Small intestine (tissue), 7 donors: ENCODE results near the gene GABRQ. TPM values are rescaled to one million over a fixed set of nuclear protein-coding genes. Genes with fewer than 3 reads are reported as not detected.

Experiments used
- DNase-seq, 2 donors: peaks; one replicate each; pipeline versions ENCODE4 v3.0.0 to v3.0.0-alpha.2; 2013
- FAIRE-seq: peaks from 2 replicates; lab custom pipeline; 2012; peaks lifted over from hg19 to GRCh38; lab: Jason Lieb, UNC
- H3K27ac ChIP-seq, 3 donors: one replicate each; pipeline ENCODE4 v1.5.1; 2013; ENCODE audit warnings: low read length in 2 of 3, mild to moderate bottlenecking in 2 of 3, control low read depth in 1 of 3, inconsistent platforms in 1 of 3, low read depth in 1 of 3, moderate library complexity in 1 of 3
- H3K27me3 ChIP-seq, 3 donors: one replicate each; pipeline ENCODE4 v1.6.1; 2013; ENCODE audit warnings: low read length in 3 of 3, inconsistent platforms in 1 of 3; ENCODE audit not compliant: control insufficient read depth in 3 of 3, insufficient read depth in 3 of 3
- H3K36me3 ChIP-seq, 3 donors: one replicate each; pipeline ENCODE4 v1.6.1; 2013; ENCODE audit warnings: low read length in 3 of 3, inconsistent platforms in 1 of 3, low read depth in 1 of 3, mild to moderate bottlenecking in 1 of 3, moderate library complexity in 1 of 3; ENCODE audit not compliant: control insufficient read depth in 3 of 3, insufficient read depth in 2 of 3
- H3K4me1 ChIP-seq, 3 donors: one replicate each; pipeline ENCODE4 v1.6.1; 2013; ENCODE audit warnings: low read length in 2 of 3, inconsistent platforms in 1 of 3, low read depth in 1 of 3, mild to moderate bottlenecking in 1 of 3, moderate library complexity in 1 of 3; ENCODE audit not compliant: control insufficient read depth in 3 of 3, insufficient read depth in 2 of 3
- H3K4me3 ChIP-seq, 3 donors: one replicate each; pipeline ENCODE4 v1.5.1; 2013; ENCODE audit warnings: low read length in 3 of 3, control low read depth in 1 of 3, inconsistent platforms in 1 of 3, low read depth in 1 of 3, mild to moderate bottlenecking in 1 of 3, moderate library complexity in 1 of 3
- H3K9me3 ChIP-seq, 2 donors: one replicate each; pipeline ENCODE4 v1.6.1; 2013; ENCODE audit warnings: low read depth in 1 of 2, low read length in 1 of 2; ENCODE audit not compliant: control insufficient read depth in 2 of 2, insufficient read depth in 1 of 2
- WGBS, 3 donors: extraction: QIAGEN DNeasy Blood & Tissue Kit; methylation state at CpG; one replicate each; pipeline ENCODE4 v1.1.7; 2013; 5-methylcytosine and 5-hydroxymethylcytosine counted together
- polyA plus RNA-seq, 4 donors: library from polyadenylated mRNA; stranded (reverse) in 3 of 4; unstranded in 1 of 4; fragments of 200-250 nt in 3 of 4; fragments of 120-200 nt in 1 of 4; gene quantifications; one replicate each; pipeline versions ENCODE4 v1.2.1 to v1.2.3, GENCODE V29; 2013
- donor health status: healthy with polysubstance abuse.
- donor health status: control.
- donor health status: control.
- donor health status: Bipolar disorder and iron deficiency.
- donor health status: healthy.

The GABRQ gene
- polyA plus RNA-seq, 4 donors, result 0.09 to 1.1 TPM; not detected in 2

GRCh38 chrX:152635941-152636340 lies 1.8 kb upstream of the GABRQ start:
- DNase-seq (peak; percentile 22 to 41), FAIRE-seq (no peak)
- H3K9me3 ChIP-seq, result no peaks in the 10 kb centered on the region
- H3K4me1 ChIP-seq, result no peaks in the 10 kb centered on the region
- no peaks in the 10 kb centered on the region for H3K36me3 ChIP-seq
- H3K4me3 ChIP-seq, result no peak overlapping the region
- peaks cover 0 to 23% (median 5%) of the 10 kb centered on the region in 3 donors for H3K27me3 ChIP-seq
- no peak overlapping the region for H3K27ac ChIP-seq
- WGBS, 3 donors, result 5 to 12% (median 9%) methylated on average over 7 of the region's 7 CpGs

- H3K36me3 ChIP-seq, result no peaks in the 10 kb centered on the region
- no peak for DNase-seq
- no peak overlapping the region for H3K27ac ChIP-seq
- 7 to 44% (median 13%) methylated on average over 14 to 23 of the region's 23 CpGs for WGBS, 3 donors
- H3K4me1 ChIP-seq, result no peaks in the 10 kb centered on the region
- no peak for FAIRE-seq
- no peak overlapping the region for H3K4me3 ChIP-seq
- no peaks in the 10 kb centered on the region for H3K9me3 ChIP-seq
- H3K27me3 ChIP-seq, result peaks cover 0 to 23% (median 5%) of the 10 kb centered on the region in 3 donors
These were observed 779 bp downstream of the GABRQ start for GRCh38 chrX:152638443-152638904.

GRCh38 chrX:152639426-152639825 lies 1.7 kb downstream of the GABRQ start:
- Histone ChIP-seq H3K9me3 (no peaks in the 10 kb centered on the region), H3K27me3 (peaks cover 0 to 23% (median 5%) of the 10 kb centered on the region in 3 donors), H3K27ac (no peak overlapping the region), H3K4me1 (no peaks in the 10 kb centered on the region), H3K36me3 (no peaks in the 10 kb centered on the region), H3K4me3 (no peak overlapping the region)
- FAIRE-seq (no peak), DNase-seq (no peak)
- WGBS, 3 donors, result 70 to 80% (median 77%) methylated on average over 7 of the region's 7 CpGs

GRCh38 chrX:152640034-152640818 lies 2.5 kb downstream of the GABRQ start:
- DNase-seq, result no peak
- WGBS, 3 donors, result 70 to 78% (median 75%) methylated on average over 15 to 18 of the region's 18 CpGs
- H3K4me1 ChIP-seq, result no peaks in the 10 kb centered on the region
- H3K4me3 ChIP-seq, result no peak overlapping the region
- no peak overlapping the region for H3K27ac ChIP-seq
- no peaks in the 10 kb centered on the region for H3K36me3 ChIP-seq
- no peaks in the 10 kb centered on the region for H3K9me3 ChIP-seq
- FAIRE-seq, result no peak
- H3K27me3 ChIP-seq, result peaks cover 0 to 23% (median 5%) of the 10 kb centered on the region in 3 donors

- WGBS, 3 donors, result 46 to 62% (median 50%) methylated on average over 10 of the region's 10 CpGs
- Histone ChIP-seq H3K4me3 (no peak overlapping the region), H3K36me3 (no peaks in the 10 kb centered on the region), H3K27ac (no peak overlapping the region), H3K9me3 (no peaks in the 10 kb centered on the region), H3K4me1 (no peaks in the 10 kb centered on the region), H3K27me3 (peaks cover 0 to 19% (median 5%) of the 10 kb centered on the region in 3 donors)
- no peak for DNase-seq
- FAIRE-seq, result no peak
These were observed 3.7 kb downstream of the GABRQ start for GRCh38 chrX:152641256-152641875.

- H3K36me3 ChIP-seq, result no peaks in the 10 kb centered on the region
- H3K27me3 ChIP-seq, result peaks cover 0 to 17% (median 5%) of the 10 kb centered on the region in 3 donors
- no peaks in the 10 kb centered on the region for H3K4me1 ChIP-seq
- WGBS, 3 donors, result 37 to 69% (median 42%) methylated on average over 6 of the region's 6 CpGs
- H3K9me3 ChIP-seq, result no peaks in the 10 kb centered on the region
- H3K4me3 ChIP-seq, result no peak overlapping the region
- DNase-seq, result peak; percentile 4 to 17
- FAIRE-seq, result no peak
- H3K27ac ChIP-seq, result no peak overlapping the region
These were observed 4.3 kb downstream of the GABRQ start for GRCh38 chrX:152641996-152642395.

- no peak for DNase-seq
- H3K9me3 ChIP-seq, result no peaks in the 10 kb centered on the region
- H3K27me3 ChIP-seq, result peaks cover 0 to 10% (median 5%) of the 10 kb centered on the region in 3 donors
- no peaks in the 10 kb centered on the region for H3K4me1 ChIP-seq
- no peak for FAIRE-seq
- 76 to 85% (median 77%) methylated on average over 11 of the region's 11 CpGs for WGBS, 3 donors
- H3K27ac ChIP-seq, result no peak overlapping the region
- H3K4me3 ChIP-seq, result no peak overlapping the region
- H3K36me3 ChIP-seq, result no peaks in the 10 kb centered on the region
These were observed 5.4 kb downstream of the GABRQ start for GRCh38 chrX:152642931-152643564.

GRCh38 chrX:152646961-152647360 lies 9.3 kb downstream of the GABRQ start:
- no peaks in the 10 kb centered on the region for H3K36me3 ChIP-seq
- FAIRE-seq, result no peak
- no peak overlapping the region for H3K27ac ChIP-seq

More at GRCh38 chrX:152646961-152647360, 9.3 kb downstream of the GABRQ start:
- DNase-seq, result no peak
- Histone ChIP-seq H3K4me3 (no peak overlapping the region), H3K4me1 (no peaks in the 10 kb centered on the region), H3K9me3 (no peaks in the 10 kb centered on the region), H3K27me3 (no peaks in the 10 kb centered on the region)
- 76 to 88% (median 81%) methylated on average over 12 of the region's 12 CpGs for WGBS, 3 donors
